ENCODE data around the gene ABCA7.

Gene ABCA7

GRCh38 chr19:1040476-1041271, 767 bp downstream of the ABCA7 start:
- DNase-seq (ENCODE audit: low read depth in 2 of 2), result peak; percentile 86 to 92

- no peak for DNase-seq (ENCODE audit: low read depth in 2 of 2)
Measured at GRCh38 chr19:1041272-1041834, 1.4 kb downstream of the ABCA7 start.

- DNase-seq (ENCODE audit: low read depth in 2 of 2), result no peak
Measured at GRCh38 chr19:1041835-1042685, 2.2 kb downstream of the ABCA7 start.

GRCh38 chr19:1042689-1043511, 3.0 kb downstream of the ABCA7 start:
- no peak for DNase-seq (ENCODE audit: low read depth in 2 of 2)

GRCh38 chr19:1045247-1045603, 5.3 kb downstream of the ABCA7 start:
- peak; percentile 75 to 76 for DNase-seq (ENCODE audit: low read depth in 2 of 2)

GRCh38 chr19:1046117-1046626, 6.3 kb downstream of the ABCA7 start:
- DNase-seq (ENCODE audit: low read depth in 2 of 2), result no peak

- no peak for DNase-seq (ENCODE audit: low read depth in 2 of 2)
Measured at GRCh38 chr19:1046836-1047695, 7.2 kb downstream of the ABCA7 start.

GRCh38 chr19:1047696-1048147, 7.8 kb downstream of the ABCA7 start:
- no peak for DNase-seq (ENCODE audit: low read depth in 2 of 2)

GRCh38 chr19:1049106-1049505, 9.2 kb downstream of the ABCA7 start:
- DNase-seq (ENCODE audit: low read depth in 2 of 2), result no peak

- no peak for DNase-seq (ENCODE audit: low read depth in 2 of 2)
Measured at GRCh38 chr19:1049800-1050199, 9.9 kb downstream of the ABCA7 start.

- DNase-seq (ENCODE audit: low read depth in 2 of 2), result no peak
Measured at GRCh38 chr19:1050989-1051788, 11.3 kb downstream of the ABCA7 start.

- no peak for DNase-seq (ENCODE audit: low read depth in 2 of 2)
Measured at GRCh38 chr19:1051791-1052190, 11.9 kb downstream of the ABCA7 start.

GRCh38 chr19:1052349-1052975, 12.6 kb downstream of the ABCA7 start:
- no peak for DNase-seq (ENCODE audit: low read depth in 2 of 2)

GRCh38 chr19:1053176-1054101, 13.5 kb downstream of the ABCA7 start:
- DNase-seq (ENCODE audit: low read depth in 2 of 2), result no peak

GRCh38 chr19:1054102-1055027, 14.5 kb downstream of the ABCA7 start:
- no peak for DNase-seq (ENCODE audit: low read depth in 2 of 2)

- no peak for DNase-seq (ENCODE audit: low read depth in 2 of 2)
Measured at GRCh38 chr19:1055028-1055425, 15.1 kb downstream of the ABCA7 start.
